ENCODE measurements around the gene RASSF7. TPM values are rescaled to one million over a fixed set of nuclear protein-coding genes. Genes with fewer than 3 reads are reported as not detected.
A peak's percentile ranks its signal among the peaks of the same experiment; 100 is the strongest.

Gene RASSF7
- total and polyA plus RNA-seq, 7 donors: 0.65 to 1.4 (median 0.92) TPM; not detected in 1

- WGBS, 3 donors: 2 to 7% (median 6%) methylated on average over 41 to 97 of the region's 97 CpGs
- H3K36me3 ChIP-seq (ENCODE audit: insufficient read depth in 1 of 2, low read depth in 1 of 2): peaks cover 0 to 29% of the 10 kb centered on the region in 2 donors
- TF ChIP-seq CTCF (IDR thresholded peaks at IDR 0.05): no peak
- ATAC-seq (peak; percentile 85 to 93 (median 91)), DNase-seq (peak; percentile 94 to 97)
- H3K27ac ChIP-seq: peak within 1 kb of the TSS; percentile 90
- H3K4me3 ChIP-seq: peak within 1 kb of the TSS; percentile 81
- peaks cover 30% of the 10 kb centered on the region for H3K4me1 ChIP-seq
- peaks cover 0 to 16% (median 0%) of the 10 kb centered on the region in 3 donors for H3K27me3 ChIP-seq (ENCODE audit: insufficient read depth in 3 of 3, low read length in 2 of 3)
- intact Hi-C loops (cut with DNase I): no loop called here
- no peaks in the 10 kb centered on the region for H3K9me3 ChIP-seq
Measured at GRCh38 chr11:535519-536454, 25.0 kb upstream of the RASSF7 start, which contains the start of gene HRAS. HRAS (minus strand) TSS chr11:535576.

GRCh38 chr11:536841-537621, 23.7 kb upstream of the RASSF7 start, which contains the start of gene LRRC56:
LRRC56 (plus strand) TSS chr11:537527; CDS start chr11:540685, 3,158 bp downstream.
- DNase-seq: peak; percentile 76 to 87
- no peak for TF ChIP-seq CTCF (IDR thresholded peaks at IDR 0.05)
- H3K27ac ChIP-seq: peak within 1 kb of the TSS; percentile 19

GRCh38 chr11:537622-538430, 22.9 kb upstream of the RASSF7 start:
- intact Hi-C loops (cut with DNase I): no loop called here
- Histone ChIP-seq H3K36me3 (ENCODE audit: insufficient read depth in 1 of 2, low read depth in 1 of 2) (peaks cover 0 to 11% of the 10 kb centered on the region in 2 donors), H3K27me3 (ENCODE audit: insufficient read depth in 3 of 3, low read length in 2 of 3) (peaks cover 0 to 16% (median 0%) of the 10 kb centered on the region in 3 donors), H3K27ac (no peak overlapping the region), H3K4me3 (peak overlapping the region; percentile 81), H3K4me1 (peaks cover 27% of the 10 kb centered on the region), H3K9me3 (no peaks in the 10 kb centered on the region)
- WGBS, 3 donors: 44 to 55% (median 53%) methylated on average over 19 of the region's 19 CpGs
- ATAC-seq (no peak), DNase-seq (peak in 1 of 2 donors; percentile 50)
- TF ChIP-seq CTCF (IDR thresholded peaks at IDR 0.05): no peak

More at GRCh38 chr11:536841-537621, 23.7 kb upstream of the RASSF7 start, which contains the start of gene LRRC56:
- intact Hi-C loops (cut with DNase I): no loop called here
- Histone ChIP-seq H3K36me3 (ENCODE audit: insufficient read depth in 1 of 2, low read depth in 1 of 2) (peaks cover 0 to 19% of the 10 kb centered on the region in 2 donors), H3K9me3 (no peaks in the 10 kb centered on the region), H3K4me3 (peak within 1 kb of the TSS; percentile 81), H3K4me1 (peaks cover 30% of the 10 kb centered on the region), H3K27me3 (ENCODE audit: insufficient read depth in 3 of 3, low read length in 2 of 3) (peaks cover 0 to 16% (median 0%) of the 10 kb centered on the region in 3 donors)
- peak; percentile 5 to 25 (median 21) for ATAC-seq
- WGBS, 3 donors: 2 to 4% (median 4%) methylated on average over 75 to 93 of the region's 93 CpGs

- Histone ChIP-seq H3K36me3 (ENCODE audit: insufficient read depth in 1 of 2, low read depth in 1 of 2) (peaks cover 0 to 3% of the 10 kb centered on the region in 2 donors), H3K9me3 (no peaks in the 10 kb centered on the region), H3K27me3 (ENCODE audit: insufficient read depth in 3 of 3, low read length in 2 of 3) (peaks cover 0 to 16% (median 0%) of the 10 kb centered on the region in 3 donors), H3K4me1 (peaks cover 25% of the 10 kb centered on the region), H3K27ac (no peak overlapping the region), H3K4me3 (no peak overlapping the region)
- DNase-seq: no peak
- WGBS, 3 donors: 85 to 89% (median 87%) methylated on average over 20 of the region's 20 CpGs
- intact Hi-C loops (cut with DNase I): no loop called here
- no peak for TF ChIP-seq CTCF (IDR thresholded peaks at IDR 0.05)
- no peak for ATAC-seq
Measured at GRCh38 chr11:538431-539051, 22.2 kb upstream of the RASSF7 start.
